Glomerular visceral epithelial cell (primary cell): ENCODE data around the gene USP6.
"Not testable (repeated sequence)": the region's sequence is repeated elsewhere in the genome, so short reads cannot be mapped to it uniquely, and the experiment has no call there.

ENCODE experiments used
- DNase-seq: peaks from one replicate; pipeline ENCODE4 v3.0.0-alpha.2; 2016; ENCODE audit errors: extremely low spot score

Gene USP6

DNA sequence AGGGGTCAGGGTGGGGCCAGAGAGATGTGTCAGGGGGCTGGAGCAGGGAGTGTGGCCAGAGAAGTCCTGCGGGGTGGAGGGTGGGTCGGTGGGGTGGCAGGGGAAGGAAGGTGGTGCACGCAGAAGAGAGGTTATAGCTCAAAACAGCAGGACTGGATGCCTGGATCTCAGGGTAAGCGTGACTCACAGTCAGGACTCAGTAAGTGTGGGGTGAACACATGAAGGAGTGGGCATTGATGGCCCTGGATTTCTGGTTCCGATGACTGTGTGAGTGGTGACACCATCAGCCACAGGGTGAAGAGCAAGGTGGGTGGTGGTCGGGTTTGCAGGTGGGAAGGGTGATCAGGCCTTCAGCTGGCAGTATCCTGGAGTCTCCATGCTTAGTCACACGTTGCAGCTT lies 6.2 kb downstream of the USP6 start:
- not testable (repeated sequence) for DNase-seq

DNA sequence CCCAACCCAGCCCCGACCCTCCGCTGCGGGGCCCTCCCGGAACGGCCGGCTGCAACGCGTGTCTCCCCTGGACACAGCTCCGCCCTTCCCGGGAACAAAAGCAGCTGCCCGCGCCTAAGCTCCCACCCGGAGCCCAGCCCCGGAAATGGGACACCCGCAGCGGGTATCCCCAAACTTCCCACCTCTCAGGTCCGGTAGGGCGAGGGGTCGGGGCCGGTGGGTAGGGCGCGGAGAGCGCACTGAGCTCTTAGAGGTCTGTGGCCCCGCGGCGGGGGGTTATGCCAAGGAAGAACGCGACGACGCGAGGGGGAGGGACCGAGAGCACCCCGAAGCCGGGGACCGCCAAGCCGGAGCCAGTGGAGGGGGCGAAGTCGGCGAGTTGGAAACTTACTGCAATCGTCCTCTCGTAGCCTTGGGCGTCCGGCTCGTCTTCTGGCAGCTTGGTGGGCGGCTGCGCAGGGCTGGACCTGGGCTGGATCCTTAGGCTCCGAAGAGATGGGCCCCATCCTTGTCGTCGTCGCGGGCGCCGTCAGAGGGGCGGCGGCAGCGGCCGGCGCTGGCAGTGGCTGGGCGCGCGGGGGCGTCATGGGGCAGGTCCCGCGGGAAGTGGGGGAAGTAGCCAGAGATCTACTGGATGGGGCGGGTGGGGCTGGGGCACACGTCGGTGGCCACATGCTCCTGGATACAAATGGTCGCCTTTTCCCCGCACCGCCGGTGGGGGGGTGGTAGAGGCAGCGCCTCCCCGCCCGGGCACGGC lies 6.9 kb downstream of the USP6 start:
- no peak for DNase-seq

DNA sequence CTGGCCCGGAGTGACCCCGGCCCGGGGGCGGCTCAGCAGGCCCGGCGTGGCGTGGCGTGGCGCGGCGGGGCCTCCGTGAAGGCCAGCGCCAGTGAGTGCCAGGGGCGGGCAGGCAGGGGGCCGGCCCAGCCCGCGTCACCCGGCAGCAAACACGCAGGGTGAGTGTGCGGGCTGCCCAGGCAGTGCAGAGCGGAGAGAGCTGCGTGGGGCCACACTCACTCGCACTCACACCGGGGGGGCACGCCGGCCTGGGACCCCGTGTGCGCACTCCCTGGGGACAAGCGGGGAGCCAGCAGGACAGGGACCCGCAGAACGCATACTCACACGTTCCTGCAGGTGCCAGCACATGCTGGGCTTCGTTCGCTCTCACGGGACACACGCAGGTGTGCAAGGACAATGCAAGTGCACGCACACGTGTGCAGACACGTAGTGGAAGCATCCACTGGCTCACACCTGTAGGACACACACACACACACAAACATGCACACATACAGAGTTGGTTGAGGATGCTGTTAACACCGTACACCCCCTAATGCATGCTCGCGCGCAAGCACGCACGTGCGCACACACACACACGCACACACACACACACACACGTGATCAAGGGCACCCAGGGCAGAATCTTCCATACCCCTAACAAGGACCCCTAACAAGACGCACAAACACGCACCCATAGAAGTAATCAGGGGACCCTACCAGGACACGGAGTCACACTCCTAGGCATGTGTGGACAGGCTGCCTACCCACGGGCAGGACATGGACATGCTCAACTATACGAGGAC lies 7.7 kb downstream of the USP6 start:
- DNase-seq = no peak

GRCh38 chr17:5124125-5124760 lies 8.4 kb downstream of the USP6 start:
- DNase-seq = not testable (repeated sequence)

GRCh38 chr17:5124896-5125295 lies 9.1 kb downstream of the USP6 start:
- not testable (repeated sequence) for DNase-seq

GRCh38 chr17:5126719-5127488 lies 11.1 kb downstream of the USP6 start:
- no peak for DNase-seq

- no peak for DNase-seq
These were observed 12.1 kb downstream of the USP6 start for GRCh38 chr17:5127910-5128309.

DNA sequence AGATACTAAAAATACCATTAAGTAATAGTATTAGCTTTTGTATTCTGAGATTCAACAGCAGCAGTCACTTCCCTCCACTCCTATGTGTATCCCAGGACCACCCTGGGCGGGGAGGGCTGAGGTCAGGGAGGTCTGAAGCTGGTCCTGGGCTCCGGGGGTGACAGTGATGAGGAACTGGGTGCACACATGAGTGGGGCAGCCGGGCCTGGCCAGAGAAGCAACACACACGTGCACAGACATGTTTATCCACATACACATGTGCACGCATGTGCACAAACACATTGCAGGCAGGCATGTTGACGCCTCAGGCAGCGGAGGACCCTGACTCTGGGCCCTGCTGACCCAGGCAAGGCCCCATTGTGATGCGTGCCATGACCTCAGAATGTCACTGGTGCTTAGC lies 12.6 kb downstream of the USP6 start:
- not testable (repeated sequence) for DNase-seq

DNA sequence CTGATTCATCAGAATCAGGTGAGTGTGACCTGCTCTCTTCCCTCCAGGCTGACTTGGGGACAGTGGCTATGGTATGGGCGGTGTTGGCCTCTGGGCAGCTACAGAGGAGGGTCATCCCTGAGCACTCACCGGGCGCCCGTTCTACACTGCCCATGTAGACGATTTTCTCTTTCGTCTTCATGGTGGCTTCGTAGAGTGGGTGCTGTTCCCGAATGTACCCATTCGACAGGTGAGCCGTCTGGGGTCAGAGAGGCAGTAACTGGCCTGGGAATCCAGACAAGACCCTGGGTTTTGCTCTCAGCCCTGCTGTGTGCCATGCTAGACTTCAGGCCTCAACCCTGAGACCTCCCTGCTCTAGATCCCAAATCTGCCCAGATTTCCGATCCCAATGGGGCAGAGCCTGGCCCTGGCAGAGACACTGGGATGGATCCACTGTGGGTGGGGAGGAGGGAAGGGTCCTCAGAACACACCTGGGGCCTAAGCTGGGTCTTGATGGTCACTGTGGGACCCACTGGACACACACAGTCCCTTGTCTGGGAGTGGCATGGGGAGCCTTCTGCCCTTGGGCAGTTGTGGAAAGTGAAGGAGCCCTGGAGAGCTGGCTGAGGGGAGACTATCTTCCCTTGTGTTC lies 13.2 kb downstream of the USP6 start:
- no peak for DNase-seq

DNA sequence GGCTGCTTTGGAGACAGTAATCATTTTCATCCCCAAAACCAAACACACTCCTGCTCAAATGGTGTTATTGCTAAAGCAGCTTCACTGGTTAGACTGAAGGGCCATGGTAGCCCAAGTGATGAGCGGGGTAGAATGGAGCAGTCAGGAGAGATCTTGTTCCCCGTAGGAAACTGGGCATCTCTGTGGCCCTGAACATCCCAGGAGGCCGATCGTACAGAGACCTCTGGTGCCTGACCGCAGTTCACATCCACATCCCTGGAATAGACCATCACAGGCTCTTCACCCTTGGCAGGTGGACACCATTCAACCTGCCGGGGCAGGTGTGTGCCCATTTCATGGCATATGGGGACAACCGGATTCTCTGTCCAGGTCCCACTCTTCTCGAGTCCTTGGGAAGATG lies 13.9 kb downstream of the USP6 start:
- DNase-seq = not testable (repeated sequence)

DNA sequence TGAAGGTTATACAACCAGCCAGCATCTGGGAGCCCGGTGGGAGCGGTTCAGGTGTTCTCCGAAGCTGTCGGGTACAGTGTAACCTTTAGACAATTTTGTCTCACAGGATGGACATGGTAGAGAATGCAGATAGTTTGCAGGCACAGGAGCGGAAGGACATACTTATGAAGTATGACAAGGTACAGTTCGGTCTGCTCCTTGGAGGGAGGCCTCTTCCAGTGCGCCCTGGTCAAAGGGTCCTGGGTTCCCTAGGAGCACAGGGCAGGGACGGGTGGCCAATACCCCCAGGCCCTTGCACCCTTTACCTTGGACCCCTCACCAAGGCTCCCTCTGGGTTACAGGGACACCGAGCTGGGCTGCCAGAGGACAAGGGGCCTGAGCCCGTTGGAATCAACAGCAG lies 14.4 kb downstream of the USP6 start:
- not testable (repeated sequence) for DNase-seq

- DNase-seq = not testable (repeated sequence)
These were observed 14.9 kb downstream of the USP6 start for GRCh38 chr17:5130687-5131086.

DNA sequence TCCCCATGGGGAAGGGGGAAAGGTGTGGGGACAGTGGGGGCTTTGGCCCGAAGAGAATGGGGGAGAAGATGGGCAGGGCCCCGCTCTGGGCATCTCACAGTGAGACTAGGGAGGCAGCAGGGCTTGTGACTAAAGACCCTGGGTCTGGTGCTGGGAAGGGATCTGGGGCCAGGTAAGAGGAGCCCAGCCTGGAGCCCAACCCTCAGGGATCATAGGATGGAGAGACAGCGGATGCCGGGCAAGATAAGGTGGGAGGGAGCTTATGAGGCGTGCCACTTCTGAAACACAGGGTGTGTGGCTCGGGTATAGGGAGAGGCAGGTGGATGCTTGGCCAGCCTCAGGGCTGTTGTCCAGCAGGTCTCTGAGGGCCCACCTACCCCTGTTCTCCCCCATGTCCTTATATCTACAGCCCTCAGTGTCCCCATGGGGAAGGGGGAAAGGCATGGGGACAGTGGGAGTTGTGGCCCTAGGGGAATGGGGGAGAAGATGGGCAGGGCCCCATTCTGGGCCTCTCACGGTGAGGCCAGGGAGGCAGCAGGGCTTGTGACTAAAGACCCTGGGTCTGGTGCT lies 15.4 kb downstream of the USP6 start:
- no peak for DNase-seq

DNA sequence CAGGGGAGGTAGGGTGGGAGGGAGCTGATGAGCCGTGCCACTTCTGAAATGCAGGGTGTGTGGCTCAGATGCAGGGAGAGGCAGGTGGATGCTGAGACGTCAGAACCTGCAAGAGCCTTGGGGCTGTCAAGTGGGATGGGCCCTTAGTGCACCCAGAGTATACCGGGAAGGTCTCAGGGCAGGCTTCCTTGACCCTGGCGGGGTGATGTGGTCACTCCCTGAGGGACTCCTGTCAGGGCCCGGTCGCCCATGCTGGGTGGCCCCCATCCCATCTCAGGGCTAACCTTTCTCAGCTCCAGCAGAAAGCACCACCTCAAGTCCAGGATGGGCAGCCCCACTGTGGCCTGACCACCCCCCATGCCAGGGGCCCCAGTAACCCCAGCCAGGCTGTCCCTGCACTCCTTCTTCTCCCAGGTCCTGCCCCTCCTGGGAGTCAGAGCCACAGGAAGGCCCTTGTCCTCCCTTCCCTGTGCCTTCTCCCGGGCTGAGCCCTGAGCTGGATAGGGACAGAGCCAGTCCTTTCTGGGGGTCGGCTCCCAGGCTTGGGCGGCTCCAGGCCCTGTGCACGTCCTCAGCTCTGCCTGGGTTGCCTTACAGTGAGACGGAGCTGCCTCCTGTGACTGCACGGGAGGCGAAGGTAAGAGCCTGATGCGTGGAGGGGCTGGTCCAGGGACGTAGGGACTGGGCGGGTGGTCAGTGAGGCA lies 16.1 kb downstream of the USP6 start:
- DNase-seq = not testable (repeated sequence)

DNA sequence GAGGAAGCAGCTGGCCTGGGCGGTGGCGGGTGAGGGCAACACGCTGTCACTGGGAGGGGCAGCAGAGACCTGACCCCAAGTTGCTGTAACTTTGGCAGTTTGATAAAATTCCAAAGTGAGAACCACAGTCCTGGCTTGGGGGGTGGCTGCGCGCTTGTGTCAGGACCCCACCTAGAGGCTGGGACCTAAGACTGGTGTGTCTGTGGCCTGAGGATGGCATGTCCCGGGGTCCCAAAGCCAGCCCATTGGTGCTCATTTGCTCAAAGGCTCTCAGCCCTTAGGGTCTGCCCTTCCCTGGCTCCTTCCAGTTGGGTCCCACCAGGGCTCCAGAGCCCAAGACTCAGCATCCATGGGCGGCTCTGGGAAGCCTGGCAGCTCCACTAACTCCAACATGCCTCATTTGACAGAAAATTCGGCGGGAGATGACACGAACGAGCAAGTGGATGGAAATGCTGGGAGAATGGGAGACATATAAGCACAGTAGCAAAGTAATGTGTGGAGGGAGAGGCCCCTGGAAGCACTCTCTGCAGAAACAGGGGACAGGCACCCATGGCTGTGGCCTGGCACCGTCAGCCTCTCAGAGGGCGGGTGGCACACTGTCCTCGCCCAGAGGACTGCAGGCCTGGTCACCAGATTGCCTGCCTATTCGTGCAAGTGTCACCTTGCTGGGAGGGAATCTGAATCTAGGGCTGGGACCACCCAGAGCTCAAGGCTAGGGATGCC lies 16.8 kb downstream of the USP6 start:
- DNase-seq = not testable (repeated sequence)

GRCh38 chr17:5133311-5133710 lies 17.5 kb downstream of the USP6 start:
- no peak for DNase-seq

- DNase-seq = not testable (repeated sequence)
These were observed 18.1 kb downstream of the USP6 start for GRCh38 chr17:5133961-5134360.

DNA sequence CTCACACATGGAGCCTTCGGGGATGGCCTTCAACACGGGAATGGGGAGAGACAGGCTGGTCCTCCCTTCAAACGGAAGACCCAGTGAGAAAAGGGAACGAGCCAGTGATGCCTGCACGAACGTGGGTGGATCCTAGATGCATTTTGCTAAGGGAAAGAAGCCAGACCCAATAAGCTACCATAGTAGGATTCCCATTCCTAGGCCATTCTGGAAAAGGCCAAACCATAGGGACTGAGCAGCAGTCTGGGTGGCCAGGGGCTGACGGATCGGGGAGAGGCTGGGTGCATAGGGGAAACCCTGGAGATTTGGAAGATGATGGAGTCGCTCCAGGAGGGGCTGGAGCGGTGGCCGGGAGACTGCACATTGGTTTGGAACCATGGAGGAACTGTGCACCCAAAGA lies 18.7 kb downstream of the USP6 start:
- not testable (repeated sequence) for DNase-seq

GRCh38 chr17:5135131-5135712 lies 19.4 kb downstream of the USP6 start:
- not testable (repeated sequence) for DNase-seq
